Pulmonary artery endothelial cell (primary cell): Measurements from ENCODE around the gene ABHD16A. TPM values are rescaled to one million over a fixed set of nuclear protein-coding genes. Genes with fewer than 3 reads are reported as not detected.
A peak's percentile ranks its signal among the peaks of the same experiment; 100 is the strongest.

Experiments
- DNase-seq: peaks from one replicate; pipeline ENCODE4 v3.0.0-alpha.2; 2011; ENCODE audit warnings: low read depth, low spot score
- total RNA-seq: library from RNA; depleted of rRNA; stranded (reverse); fragments of >200 nt; gene quantifications from 2 replicates; pipeline ENCODE4 v1.2.3, GENCODE V29; 2014

Gene ABHD16A
- total RNA-seq, 1 donor from 2014 or later: 37.3 TPM

- DNase-seq: no peak
Measured at GRCh38 chr6:31663126-31663960, 39.8 kb downstream of the ABHD16A start.

DNA sequence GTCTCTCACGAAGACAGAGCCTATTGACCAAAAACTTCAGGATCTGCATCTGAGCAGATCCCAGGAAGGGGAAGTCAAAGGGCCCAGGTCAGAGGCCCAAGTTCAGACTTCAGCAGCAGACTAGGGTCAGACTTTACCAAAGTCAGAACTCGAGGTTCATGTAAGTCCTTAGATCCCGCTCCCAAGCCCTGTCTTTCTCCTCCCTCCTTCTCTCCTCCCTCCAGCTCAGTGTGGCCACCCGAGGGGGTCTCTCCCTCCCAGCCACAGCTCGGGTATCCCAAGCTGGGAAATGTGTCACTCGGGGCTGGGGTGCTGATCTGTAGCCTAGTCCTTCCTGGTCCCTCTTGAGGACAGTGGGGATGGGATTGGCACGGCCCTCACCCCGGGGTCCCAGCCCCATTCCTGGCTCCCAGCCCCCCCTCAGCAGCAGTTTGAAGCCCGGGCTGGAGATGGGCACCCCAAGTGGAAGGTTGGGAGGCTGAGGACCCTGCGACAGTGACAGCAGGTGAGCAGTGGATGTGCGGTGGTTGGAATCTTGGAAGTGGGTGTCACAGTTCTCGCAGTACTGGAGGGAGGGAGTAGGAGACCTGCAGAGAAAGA, 40.9 kb downstream of the ABHD16A start:
- no peak for DNase-seq

DNA sequence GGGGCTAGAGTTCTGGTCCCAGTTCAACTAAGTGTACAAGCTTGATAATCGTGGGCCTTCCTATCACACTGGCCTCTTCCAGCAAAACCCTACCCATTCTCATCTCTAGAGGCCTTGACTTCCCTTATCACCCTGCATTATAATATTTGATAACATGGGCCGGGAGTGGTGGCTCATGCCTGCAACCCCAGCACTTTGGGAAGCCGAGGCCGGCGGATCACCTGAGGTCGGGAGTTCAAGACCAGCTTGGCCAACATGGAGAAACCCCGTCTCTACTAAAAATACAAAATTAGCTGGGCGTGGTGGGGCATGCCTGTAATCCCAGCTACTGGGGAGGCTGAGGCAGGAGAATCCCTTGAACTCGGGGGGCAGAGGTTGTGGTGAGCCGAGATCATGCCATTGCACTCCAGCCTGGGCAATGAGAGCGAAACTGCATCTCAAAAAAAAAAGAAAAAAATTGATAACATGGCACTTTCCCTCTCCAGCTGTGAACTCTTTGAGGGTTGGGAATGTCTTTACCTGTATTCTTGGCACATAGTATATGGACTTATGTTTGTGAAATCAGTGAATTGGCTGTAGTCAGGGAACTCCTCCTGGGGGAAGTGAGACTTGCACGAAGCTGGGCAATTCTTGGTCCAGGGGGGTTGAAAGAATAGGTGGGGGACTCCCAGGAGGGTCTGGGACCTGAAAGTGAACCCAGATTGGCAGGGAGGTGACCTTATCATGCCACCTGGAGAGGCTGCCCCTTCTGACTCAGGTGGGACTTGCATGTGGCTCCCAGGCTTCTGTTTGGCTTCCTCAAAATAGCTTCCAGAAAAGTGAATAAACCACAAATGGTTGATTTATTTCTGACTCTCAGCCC, 41.6 kb downstream of the ABHD16A start:
- DNase-seq: no peak

DNA sequence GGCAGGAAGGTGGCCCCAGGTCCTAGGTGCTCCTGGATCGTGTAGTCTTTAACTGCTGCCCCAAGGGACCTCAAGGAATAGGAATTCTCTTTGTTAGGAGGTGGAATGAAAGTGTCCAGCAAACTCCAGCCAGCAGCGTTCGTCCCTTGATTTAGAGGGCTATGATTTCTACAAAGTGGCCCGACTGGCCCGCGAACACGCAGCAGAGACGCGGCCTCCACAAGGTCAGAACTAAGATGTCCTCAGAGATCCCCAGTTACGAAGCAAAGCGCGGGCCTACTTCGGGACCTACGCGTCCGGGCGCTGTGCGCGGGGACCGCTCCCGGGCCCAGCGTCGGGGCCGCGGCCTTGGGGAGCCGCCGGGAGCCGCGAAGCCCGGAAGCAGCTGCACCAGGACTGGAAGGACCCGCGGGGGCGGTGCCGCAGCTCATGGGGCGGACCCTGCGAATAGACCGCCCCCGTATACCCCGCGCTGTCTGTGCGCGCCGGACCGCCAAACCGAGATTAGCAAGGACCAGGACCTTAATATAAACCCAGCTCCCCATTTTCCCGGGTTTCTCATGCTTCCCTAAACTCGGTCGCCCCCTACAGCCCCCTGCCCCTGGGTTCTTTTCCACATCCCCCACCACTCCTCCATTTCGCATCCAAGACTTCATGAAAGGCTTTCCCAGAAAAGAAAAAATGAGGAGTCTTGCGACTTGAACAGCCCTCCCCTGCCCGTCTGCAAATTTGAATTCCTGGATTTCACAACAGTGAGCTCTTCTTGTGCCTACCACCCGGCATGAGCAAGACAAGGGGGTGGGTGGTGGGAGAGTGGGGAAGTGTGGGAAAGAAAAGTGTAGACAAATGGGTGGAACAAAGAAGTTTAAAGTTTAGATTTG, 42.5 kb downstream of the ABHD16A start, which contains the start of gene C6orf47:
TSS of gene C6orf47 (minus strand) at position 398 of the 881 bp plus-strand sequence. CDS start 831 bp downstream, outside the sequence.
- peak; percentile 47 for DNase-seq

- no peak for DNase-seq
Measured at GRCh38 chr6:31659649-31660380, 43.3 kb downstream of the ABHD16A start.

GRCh38 chr6:31658983-31659648, 44.0 kb downstream of the ABHD16A start:
- no peak for DNase-seq

DNA sequence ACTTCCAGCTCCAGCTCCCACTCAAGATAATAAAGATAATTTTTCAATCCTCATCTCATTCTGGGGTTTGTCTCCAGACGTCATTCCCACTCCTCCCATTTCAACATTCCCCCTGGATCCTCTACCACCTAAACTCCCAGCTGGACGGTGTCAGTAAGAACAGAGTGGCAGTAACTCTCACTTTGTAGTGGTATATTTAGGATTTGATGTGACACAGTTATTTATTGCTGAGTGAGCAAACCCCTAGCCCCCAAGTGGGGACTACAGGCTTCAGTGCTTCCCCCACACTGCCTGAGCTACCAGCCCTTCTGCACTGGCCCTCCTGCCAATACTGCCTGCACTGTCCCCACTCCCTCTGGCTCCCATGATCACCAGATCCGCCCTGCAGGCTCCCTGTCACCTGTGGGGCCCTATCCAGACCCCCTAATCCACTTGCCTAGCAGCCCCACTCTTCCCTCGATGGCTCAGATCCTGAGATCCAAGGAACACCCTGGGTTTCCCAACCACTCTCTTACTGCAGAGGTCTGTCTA, 44.9 kb downstream of the ABHD16A start:
- DNase-seq: no peak

DNA sequence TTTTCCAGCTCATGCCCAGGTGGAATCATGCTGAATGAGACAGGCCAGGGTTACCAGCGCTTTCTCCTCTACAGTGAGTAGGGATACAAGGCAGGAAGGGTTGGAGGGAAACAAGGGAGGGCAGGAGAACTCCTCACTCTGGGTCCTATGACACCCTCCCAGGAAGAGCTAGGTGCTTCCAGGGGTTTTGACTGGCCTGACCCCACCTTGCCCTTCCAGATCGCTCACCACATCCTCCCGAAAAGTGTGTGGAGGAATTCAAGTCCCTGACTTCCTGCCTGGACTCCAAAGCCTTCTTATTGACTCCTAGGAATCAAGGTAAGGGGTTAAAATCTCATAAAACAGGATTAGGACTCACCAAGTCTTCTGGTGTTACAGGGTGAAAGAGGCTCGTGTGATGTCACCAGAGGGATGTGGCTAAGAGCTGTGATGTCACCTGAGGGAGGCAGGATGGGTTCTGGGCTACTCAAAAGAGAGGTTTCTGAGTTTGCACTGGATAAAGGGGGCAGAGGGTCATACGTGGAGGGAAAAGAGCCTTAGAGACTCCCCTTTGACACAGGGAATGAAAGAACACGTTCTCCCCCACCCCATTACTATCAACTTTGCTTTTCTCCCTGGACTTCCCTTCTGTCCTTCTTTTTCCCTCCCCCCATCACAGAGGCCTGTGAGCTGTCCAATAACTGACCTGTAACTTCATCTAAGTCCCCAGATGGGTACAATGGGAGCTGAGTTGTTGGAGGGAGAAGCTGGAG, 45.5 kb downstream of the ABHD16A start:
- DNase-seq: no peak

DNA sequence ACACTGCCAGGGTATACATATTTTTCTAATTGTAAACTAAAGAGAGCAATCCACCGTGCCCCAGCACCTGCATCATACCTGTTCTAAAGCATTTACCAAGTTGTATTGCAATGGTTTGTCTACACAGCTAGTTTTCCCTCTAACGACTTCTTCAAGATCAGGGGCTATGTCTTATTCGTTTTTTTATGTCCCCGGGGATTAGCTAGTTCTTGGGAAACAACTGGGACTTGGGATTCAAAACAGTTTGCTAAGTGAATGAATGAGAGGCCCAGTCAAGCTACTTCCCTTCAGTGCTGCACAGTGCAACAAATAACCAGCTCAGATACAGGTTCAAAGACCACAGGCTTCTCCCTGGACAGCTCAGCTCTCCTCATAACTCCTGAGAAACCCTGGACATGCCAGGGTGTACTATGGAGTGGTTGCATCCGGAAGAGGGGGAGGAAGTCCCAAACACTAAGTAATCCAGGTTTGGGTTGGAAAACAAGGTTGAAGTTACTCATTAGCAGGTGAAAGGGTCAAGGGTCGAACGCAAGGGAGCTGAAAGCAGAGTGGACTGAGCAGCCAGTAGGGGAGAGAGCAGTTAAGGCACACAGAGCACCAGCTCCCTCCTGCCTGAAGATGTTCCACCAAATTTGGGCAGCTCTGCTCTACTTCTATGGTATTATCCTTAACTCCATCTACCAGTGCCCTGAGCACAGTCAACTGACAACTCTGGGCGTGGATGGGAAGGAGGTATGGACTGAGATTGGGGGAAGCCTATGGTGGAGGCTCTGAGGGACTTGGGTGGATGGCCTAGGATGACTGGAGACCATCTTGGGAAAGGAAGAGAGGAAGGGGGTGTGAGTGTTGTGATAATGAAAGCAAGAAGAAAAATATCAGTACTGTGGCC, 47.5 kb downstream of the ABHD16A start, which contains the start of gene APOM:
TSS of gene APOM (plus strand) at position 546 of the 889 bp plus-strand sequence. CDS start at position 619, 73 bp downstream.
- no peak for DNase-seq

DNA sequence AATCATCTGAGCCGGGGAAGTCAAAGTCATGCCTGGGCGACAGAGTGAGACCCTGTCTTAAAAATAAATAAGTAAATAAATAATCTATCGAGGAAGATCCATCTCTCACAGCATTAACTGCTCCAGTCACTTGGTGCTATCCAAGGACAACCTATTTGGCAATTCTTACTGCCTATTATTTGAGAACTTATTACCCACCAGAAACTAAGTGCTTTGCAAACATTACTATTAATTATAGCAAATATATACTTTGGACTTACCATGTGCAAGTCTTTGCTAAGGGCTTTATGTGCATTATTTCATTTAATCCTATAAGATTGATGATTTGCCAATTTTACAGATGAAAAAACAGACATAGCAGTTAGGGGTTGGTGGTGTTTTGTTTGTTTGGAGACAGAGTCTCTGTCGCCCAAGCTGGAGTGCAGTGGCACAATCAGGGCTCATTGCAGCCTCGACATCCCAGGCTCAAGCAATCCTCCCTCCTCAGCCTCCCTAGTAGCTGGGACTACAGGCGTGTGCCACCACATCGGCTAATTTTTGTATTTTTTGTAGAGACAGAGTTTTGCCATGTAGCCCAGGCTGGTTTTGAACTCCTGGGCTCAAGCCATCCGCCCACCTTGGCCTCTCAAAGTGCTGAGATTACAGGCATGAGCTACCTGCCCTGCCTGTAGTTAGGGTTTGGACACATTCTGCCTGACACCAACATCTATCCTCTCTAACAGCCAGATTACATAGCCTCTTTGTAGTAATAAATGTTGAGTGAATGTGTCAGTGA, 48.4 kb downstream of the ABHD16A start:
- DNase-seq: no peak

GRCh38 chr6:31652925-31653724, 50.0 kb downstream of the ABHD16A start:
- DNase-seq: no peak

DNA sequence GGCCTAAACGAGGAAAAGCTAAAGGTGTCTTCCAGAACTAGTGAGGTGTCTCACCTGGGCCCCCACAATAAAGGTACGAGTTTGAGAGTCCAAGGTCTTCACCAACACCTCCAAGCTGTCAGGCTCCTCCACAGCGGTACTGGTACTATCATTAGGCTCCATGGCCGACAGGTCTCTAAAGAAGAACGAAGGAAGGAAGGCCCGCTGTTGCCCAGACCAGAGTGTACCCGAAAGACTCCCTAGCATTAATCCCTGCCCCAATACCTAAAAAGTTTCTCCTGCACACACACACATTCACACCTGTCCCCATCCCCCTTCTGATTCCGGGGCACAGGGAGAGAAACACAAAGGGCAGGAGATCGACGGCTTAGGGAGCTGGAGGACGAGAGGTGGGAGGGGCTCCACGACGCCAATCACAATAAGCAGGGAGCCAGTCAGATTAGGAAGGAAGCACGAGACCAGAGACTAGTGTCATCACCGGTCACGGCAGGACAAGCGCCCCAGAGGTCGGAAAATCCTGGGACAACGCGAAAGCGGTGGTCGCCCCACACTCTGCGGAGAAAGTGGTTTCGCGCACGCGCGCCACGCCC, 51.4 kb downstream of the ABHD16A start:
- DNase-seq: peak; percentile 55

- DNase-seq: no peak
Measured at GRCh38 chr6:31645325-31645724, 57.8 kb downstream of the ABHD16A start.

GRCh38 chr6:31643818-31644454, 59.2 kb downstream of the ABHD16A start:
- DNase-seq: no peak
